Trophoblast cell (in vitro differentiated cells and primary cell): Measurements from ENCODE around the gene LUC7L3.

Experiments used
- DNase-seq, 2 donors: peaks; one replicate each; pipeline ENCODE4 v3.0.0-alpha.2; 2016
- H2AFZ ChIP-seq: 2 replicates; pipeline ENCODE4 v1.6.1; 2013; ENCODE audit warnings: low read length, moderate library complexity, mild to moderate bottlenecking; ENCODE audit not compliant: insufficient read depth, poor library complexity
- H2AK5ac ChIP-seq: 2 replicates; pipeline ENCODE4 v1.6.1; 2013; ENCODE audit warnings: mild to moderate bottlenecking, low read length
- H2BK120ac ChIP-seq: 2 replicates; pipeline ENCODE4 v1.6.1; 2013; ENCODE audit warnings: low read length, mild to moderate bottlenecking, moderate library complexity; ENCODE audit not compliant: insufficient read depth, poor library complexity
- H2BK12ac ChIP-seq: 2 replicates; pipeline ENCODE4 v1.6.1; 2013; ENCODE audit warnings: mild to moderate bottlenecking, low read length, moderate library complexity
- H2BK5ac ChIP-seq: 2 replicates; pipeline ENCODE4 v1.6.1; 2013; ENCODE audit warnings: low read length, low read depth, moderate library complexity, mild to moderate bottlenecking; ENCODE audit not compliant: poor library complexity
- H3K14ac ChIP-seq: 2 replicates; pipeline ENCODE4 v1.6.1; 2013; ENCODE audit warnings: mild to moderate bottlenecking, low read length
- H3K18ac ChIP-seq: 2 replicates; pipeline ENCODE4 v1.6.1; 2013; ENCODE audit warnings: mild to moderate bottlenecking, low read length
- H3K23ac ChIP-seq: 2 replicates; pipeline ENCODE4 v1.6.1; 2013; ENCODE audit warnings: low read length
- H3K27ac ChIP-seq: 2 replicates; pipeline ENCODE4 v1.5.1; 2013; ENCODE audit warnings: low read depth, mild to moderate bottlenecking, inconsistent platforms, low read length, moderate library complexity
- H3K27me3 ChIP-seq: 2 replicates; pipeline ENCODE4 v1.6.1; 2013; ENCODE audit warnings: inconsistent platforms, mild to moderate bottlenecking, low read length, moderate library complexity; ENCODE audit not compliant: insufficient read depth
- H3K36me3 ChIP-seq, 2 experiments: 1 replicate in 1 of 2; 2 replicates in 1 of 2; pipeline ENCODE4 v1.6.1; 2013; ENCODE audit warnings: low read length in 2 of 2, mild to moderate bottlenecking in 2 of 2, moderate library complexity in 1 of 2; ENCODE audit not compliant: insufficient read depth in 2 of 2, control insufficient read depth in 1 of 2
- H3K4ac ChIP-seq: 2 replicates; pipeline ENCODE4 v1.6.1; 2013; ENCODE audit warnings: low read depth, mild to moderate bottlenecking, low read length, moderate library complexity
- H3K4me1 ChIP-seq, 2 experiments: 1 replicate in 1 of 2; 2 replicates in 1 of 2; pipeline ENCODE4 v1.6.1; 2013; ENCODE audit warnings: low read length in 2 of 2, mild to moderate bottlenecking in 2 of 2, moderate library complexity in 1 of 2; ENCODE audit not compliant: insufficient read depth in 2 of 2, control insufficient read depth in 1 of 2
- H3K4me2 ChIP-seq: 2 replicates; pipeline ENCODE4 v1.6.1; 2013; ENCODE audit warnings: inconsistent platforms, mild to moderate bottlenecking, low read length, moderate library complexity
- H3K4me3 ChIP-seq: 2 replicates; pipeline ENCODE4 v1.5.1; 2013; ENCODE audit warnings: mild to moderate bottlenecking, low read depth, low read length, inconsistent platforms
- H3K79me1 ChIP-seq: one replicate; pipeline ENCODE4 v1.6.1; 2013; ENCODE audit warnings: low read length
- H3K79me2 ChIP-seq: 2 replicates; pipeline ENCODE4 v1.6.1; 2013; ENCODE audit warnings: low read length, mild to moderate bottlenecking; ENCODE audit not compliant: control insufficient read depth, insufficient read depth, poor library complexity
- H3K9ac ChIP-seq: 2 replicates; pipeline ENCODE4 v1.6.1; 2013; ENCODE audit warnings: mild to moderate bottlenecking, low read length
- H3K9me3 ChIP-seq: 2 replicates; pipeline ENCODE4 v1.6.1; 2013; ENCODE audit warnings: low read depth, mild to moderate bottlenecking, control low read depth, inconsistent platforms, low read length; ENCODE audit not compliant: insufficient read depth
- H4K12ac ChIP-seq: 2 replicates; pipeline ENCODE4 v1.6.1; 2013; ENCODE audit warnings: low read depth, mild to moderate bottlenecking, low read length, moderate library complexity
- H4K8ac ChIP-seq: 2 replicates; pipeline ENCODE4 v1.6.1; 2013; ENCODE audit warnings: low read depth, mild to moderate bottlenecking, low read length, moderate library complexity
- H4K91ac ChIP-seq: one replicate; pipeline ENCODE4 v1.6.1; 2013; ENCODE audit warnings: low read depth, mild to moderate bottlenecking, low read length, moderate library complexity
- whole genome bisulfite sequencing: extraction: QIAGEN DNeasy Blood & Tissue Kit; methylation state at CpG from one replicate; pipeline ENCODE4 v1.1.7; 2013; ENCODE audit warnings: missing lambda C conversion rate; ENCODE audit not compliant: insufficient read length, insufficient coverage; ENCODE audit errors: extremely low coverage; 5-methylcytosine and 5-hydroxymethylcytosine counted together

LUC7L3 gene

DNA sequence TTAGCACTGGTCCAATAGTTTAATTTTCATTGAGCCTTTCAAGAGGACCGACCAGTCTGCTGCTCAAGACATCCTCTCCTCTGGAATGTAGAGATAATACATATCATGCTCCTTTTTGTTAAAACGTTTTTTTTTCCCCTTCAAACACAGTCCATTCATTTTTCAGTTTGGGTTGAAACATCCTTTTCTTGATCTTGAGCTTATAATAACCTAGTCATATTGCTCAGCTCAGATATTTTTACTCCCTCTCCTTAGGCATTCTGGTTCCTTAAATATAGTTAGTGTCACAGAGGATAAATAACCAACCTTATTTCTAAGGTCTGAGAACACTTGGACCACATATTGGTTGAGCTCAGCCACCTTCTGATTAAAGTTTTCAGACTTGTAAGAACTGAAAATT lies 35.1 kb downstream of the LUC7L3 start:
- Histone ChIP-seq H2BK12ac (no peak overlapping the region), H2BK5ac (no peak overlapping the region), H3K4me1 (peaks cover 0 to 3% of the 10 kb centered on the region in 2 experiments), H3K36me3 (peaks cover 0 to 13% of the 10 kb centered on the region in 2 experiments), H3K9ac (no peak overlapping the region), H3K79me1 (no peaks in the 10 kb centered on the region), H3K14ac (no peak overlapping the region), H4K12ac (no peak overlapping the region), H3K23ac (no peak overlapping the region), H3K18ac (no peak overlapping the region), H4K8ac (no peak overlapping the region), H2BK120ac (no peak overlapping the region), H3K4me2 (no peak overlapping the region), H3K4ac (no peak overlapping the region), H2AK5ac (no peak overlapping the region), H3K9me3 (peaks cover 2% of the 10 kb centered on the region), H4K91ac (no peak overlapping the region), H2AFZ (no peak overlapping the region), H3K4me3 (no peak overlapping the region), H3K27ac (no peak overlapping the region), H3K79me2 (no peaks in the 10 kb centered on the region), H3K27me3 (no peaks in the 10 kb centered on the region)
- no peak for DNase-seq
- WGBS, result no CpG with 5 or more reads among the region's 2 CpGs

- no peak overlapping the region for H4K91ac ChIP-seq
- H3K23ac ChIP-seq, result no peak overlapping the region
- no peak overlapping the region for H3K9ac ChIP-seq
- no peak overlapping the region for H3K14ac ChIP-seq
- H3K79me1 ChIP-seq, result no peaks in the 10 kb centered on the region
- no peak overlapping the region for H3K18ac ChIP-seq
- peaks cover 0 to 6% of the 10 kb centered on the region in 2 experiments for H3K36me3 ChIP-seq
- H3K4me2 ChIP-seq, result no peak overlapping the region
- peak in 1 of 2 donors; percentile 4 for DNase-seq
- H2AFZ ChIP-seq, result no peak overlapping the region
- WGBS, result no CpG with 5 or more reads among the region's 5 CpGs
- H3K9me3 ChIP-seq, result peaks cover 2% of the 10 kb centered on the region
- H3K4ac ChIP-seq, result no peak overlapping the region
- H2BK5ac ChIP-seq, result no peak overlapping the region
- H3K27me3 ChIP-seq, result no peaks in the 10 kb centered on the region
- no peak overlapping the region for H2AK5ac ChIP-seq
- H3K27ac ChIP-seq, result no peak overlapping the region
- H2BK120ac ChIP-seq, result no peak overlapping the region
- no peak overlapping the region for H2BK12ac ChIP-seq
- H4K12ac ChIP-seq, result no peak overlapping the region
- H3K79me2 ChIP-seq, result no peaks in the 10 kb centered on the region
- H3K4me1 ChIP-seq, result peaks cover under 1 to 3% of the 10 kb centered on the region in 2 experiments
- no peak overlapping the region for H4K8ac ChIP-seq
- H3K4me3 ChIP-seq, result no peak overlapping the region
Measured at GRCh38 chr17:50758524-50758923, 39.1 kb downstream of the LUC7L3 start.

DNA sequence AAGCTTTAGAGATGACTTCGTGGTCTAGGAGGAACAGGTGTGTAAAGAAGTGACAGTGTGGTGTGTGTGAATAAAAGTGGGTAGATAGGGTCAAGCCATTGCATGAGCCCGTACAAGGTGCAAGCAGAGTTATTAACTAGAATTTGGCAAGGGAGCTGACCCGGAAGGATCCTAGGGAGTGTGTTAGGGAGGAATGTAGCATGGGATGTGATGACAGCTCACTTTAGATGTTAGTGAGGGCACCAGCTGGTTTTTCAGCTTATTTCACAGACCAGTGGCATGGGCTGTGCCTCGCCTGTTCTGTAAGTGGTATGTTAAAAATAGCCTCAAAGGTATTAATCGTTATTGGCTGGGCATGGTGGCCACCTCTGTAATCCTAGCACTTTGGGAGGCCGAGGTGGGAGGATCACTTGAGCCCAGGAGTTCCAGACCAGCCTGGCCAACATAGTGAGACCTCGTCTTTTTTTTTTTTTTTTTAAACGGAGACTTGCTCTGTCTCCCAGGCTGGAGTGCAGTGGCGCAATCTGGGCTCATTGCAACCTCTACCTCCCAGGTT lies 39.7 kb downstream of the LUC7L3 start:
- Histone ChIP-seq H4K8ac (no peak overlapping the region), H2BK5ac (no peak overlapping the region), H3K9me3 (peaks cover 2% of the 10 kb centered on the region), H3K9ac (no peak overlapping the region), H4K91ac (no peak overlapping the region), H3K23ac (no peak overlapping the region), H3K4me2 (no peak overlapping the region), H2BK12ac (no peak overlapping the region), H3K4ac (no peak overlapping the region), H3K18ac (no peak overlapping the region), H3K27ac (no peak overlapping the region), H2BK120ac (no peak overlapping the region), H3K4me3 (no peak overlapping the region), H4K12ac (no peak overlapping the region), H3K4me1 (peaks cover 6 to 7% of the 10 kb centered on the region in 2 experiments), H3K79me2 (no peaks in the 10 kb centered on the region), H3K14ac (no peak overlapping the region), H2AFZ (no peak overlapping the region), H3K36me3 (peaks cover 0 to 3% of the 10 kb centered on the region in 2 experiments), H2AK5ac (no peak overlapping the region), H3K79me1 (no peaks in the 10 kb centered on the region), H3K27me3 (no peaks in the 10 kb centered on the region)
- WGBS, result no CpG with 5 or more reads among the region's 9 CpGs
- DNase-seq, result peak; percentile 67 to 74

GRCh38 chr17:50762177-50762576 lies 42.8 kb downstream of the LUC7L3 start:
- no peaks in the 10 kb centered on the region for H3K79me2 ChIP-seq
- H3K27me3 ChIP-seq, result no peaks in the 10 kb centered on the region
- H3K79me1 ChIP-seq, result no peaks in the 10 kb centered on the region
- no peak overlapping the region for H4K91ac ChIP-seq
- no peak overlapping the region for H3K4ac ChIP-seq
- no peak overlapping the region for H3K14ac ChIP-seq
- no peak overlapping the region for H3K23ac ChIP-seq
- H2BK120ac ChIP-seq, result no peak overlapping the region
- no peak overlapping the region for H2AFZ ChIP-seq
- no peak overlapping the region for H2BK12ac ChIP-seq
- H4K8ac ChIP-seq, result peak overlapping the region; percentile 34
- H3K9ac ChIP-seq, result no peak overlapping the region
- H3K36me3 ChIP-seq, result no peaks in the 10 kb centered on the region
- no peak overlapping the region for H3K4me2 ChIP-seq
- peaks cover 12 to 14% of the 10 kb centered on the region in 2 experiments for H3K4me1 ChIP-seq
- no peak for DNase-seq
- no peak overlapping the region for H3K18ac ChIP-seq
- no peak overlapping the region for H2BK5ac ChIP-seq
- H4K12ac ChIP-seq, result no peak overlapping the region
- WGBS, result no CpG with 5 or more reads among the region's 2 CpGs
- H3K4me3 ChIP-seq, result no peak overlapping the region
- H3K9me3 ChIP-seq, result no peaks in the 10 kb centered on the region
- H2AK5ac ChIP-seq, result no peak overlapping the region
- no peak overlapping the region for H3K27ac ChIP-seq
